SH-SY5Y (cell line): ENCODE results near the gene NTM.

Experiments used
- GATA2 ChIP-seq: IDR thresholded peaks from 2 replicates; pipeline ENCODE4 v1.6.1; 2011; ENCODE audit warnings: mild to moderate bottlenecking, low read depth, low read length
- GATA3 ChIP-seq: IDR thresholded peaks from 2 replicates; pipeline ENCODE4 v1.6.1; 2011; ENCODE audit warnings: low read depth, mild to moderate bottlenecking, low read length, moderate library complexity

GRCh38 chr11:131511794-131512193 is 141.4 kb downstream of the NTM start:
- TF ChIP-seq GATA2: no peak
- TF ChIP-seq GATA3: no peak
